Endothelial cell of umbilical vein (primary cell): ENCODE data around the gene PON2. TPM values are rescaled to one million over a fixed set of nuclear protein-coding genes. Genes with fewer than 3 reads are reported as not detected.

Experiments used
- BruUV-seq: library from RNA; stranded (reverse); fragments of 400-500 nt; replicated peaks from 2 replicates; lab custom pipeline; 2021; lab: Mats Ljungman, UMichigan
- CTCF ChIA-PET: fragments of 300-600, 350-600 bp; sonication (Branson Sonifier 250); formaldehyde crosslinking; loops from one replicate; lab custom pipeline; 2021; ENCODE audit warnings: antibody characterized with exemption, inconsistent platforms; lab: Charles Lee
- POLR2A ChIA-PET: fragments of 300-600, 350-600 bp; sonication (Branson Sonifier 250); formaldehyde crosslinking; loops from one replicate; lab custom pipeline; 2021; ENCODE audit warnings: antibody characterized with exemption, inconsistent platforms; lab: Charles Lee
- DNase-seq: peaks from one replicate; pipeline ENCODE4 v3.0.0-alpha.2; 2011; ENCODE audit warnings: low read depth, low spot score
- FAIRE-seq: peaks from 2 replicates; lab custom pipeline; 2011; peaks lifted over from hg19 to GRCh38; lab: Jason Lieb, UNC
- H2AFZ ChIP-seq: 2 replicates; pipeline ENCODE4 v1.6.0; 2012; ENCODE audit warnings: low read depth, low read length, control low read depth, inconsistent platforms
- H3K27ac ChIP-seq: 2 replicates; pipeline ENCODE4 v1.5.1; 2011; ENCODE audit warnings: low read depth, mild to moderate bottlenecking, control low read depth, low read length, moderate library complexity; ENCODE audit not compliant: insufficient read depth
- H3K27me3 ChIP-seq, 2 experiments: 2 replicates each; pipeline versions ENCODE4 v1.6.0 to v1.6.1; 2011; ENCODE audit warnings: low read length in 2 of 2, mixed read lengths in 1 of 2; ENCODE audit not compliant: control insufficient read depth in 2 of 2, insufficient read depth in 2 of 2
- H3K36me3 ChIP-seq, 2 experiments: 2 replicates in 1 of 2; 3 replicates in 1 of 2; pipeline ENCODE4 v1.5.1; 2011; ENCODE audit warnings: low read length in 2 of 2, mild to moderate bottlenecking in 1 of 2, moderate library complexity in 1 of 2; ENCODE audit not compliant: control insufficient read depth in 2 of 2, insufficient read depth in 2 of 2; ENCODE audit errors: extremely low read depth in 1 of 2
- H3K4me1 ChIP-seq: 3 replicates; pipeline ENCODE4 v1.5.1; 2011; ENCODE audit warnings: mild to moderate bottlenecking, low read length; ENCODE audit not compliant: control insufficient read depth, insufficient read depth; ENCODE audit errors: extremely low read depth
- H3K4me2 ChIP-seq: 2 replicates; pipeline ENCODE4 v1.6.1; 2011; ENCODE audit warnings: low read length, control low read depth, mixed read lengths; ENCODE audit not compliant: insufficient read depth
- H3K4me3 ChIP-seq, 3 experiments: fragments of 200-600 bp in 1 of 3; sonication (generic), shearing (Covaris generic) in 1 of 3; replicated peaks in 1 of 3; 2 replicates each; pipeline ENCODE4 v1.5.1; 2011 to 2016; ENCODE audit warnings: control low read depth in 3 of 3, low read length in 3 of 3, mild to moderate bottlenecking in 2 of 3, inconsistent platforms in 1 of 3, low read depth in 1 of 3, moderate library complexity in 1 of 3; ENCODE audit not compliant: insufficient read depth in 1 of 3
- H3K79me2 ChIP-seq: 2 replicates; pipeline ENCODE4 v1.6.0; 2012; ENCODE audit warnings: low read length, inconsistent platforms; ENCODE audit not compliant: control insufficient read depth, insufficient read depth
- H3K9ac ChIP-seq: replicated peaks from 2 replicates; pipeline ENCODE3; 2011; ENCODE audit warnings: low read length, control low read depth; ENCODE audit not compliant: insufficient read depth; ENCODE audit errors: extremely low read depth
- H3K9me1 ChIP-seq: replicated peaks from 3 replicates; pipeline ENCODE4 v1.6.0; 2011; ENCODE audit warnings: mild to moderate bottlenecking, low read length; ENCODE audit not compliant: control insufficient read depth, insufficient read depth; ENCODE audit errors: extremely low read depth
- H3K9me3 ChIP-seq: replicated peaks from 2 replicates; pipeline ENCODE4 v1.5.1; 2012; ENCODE audit warnings: low read length, inconsistent platforms; ENCODE audit not compliant: control insufficient read depth, insufficient read depth
- H4K20me1 ChIP-seq: replicated peaks from 2 replicates; pipeline ENCODE3; 2011; ENCODE audit warnings: mild to moderate bottlenecking, low read length; ENCODE audit not compliant: control insufficient read depth, insufficient read depth; ENCODE audit errors: extremely low read depth
- CTCF ChIP-seq, 2 donors: IDR thresholded peaks; 1 replicate in 1 of 2; 2 replicates in 1 of 2; pipeline ENCODE4 v1.5.1; 2011; ENCODE audit warnings: low read length in 2 of 2, mild to moderate bottlenecking in 2 of 2, moderate library complexity in 2 of 2, control low read depth in 1 of 2, inconsistent platforms in 1 of 2, low read depth in 1 of 2; ENCODE audit not compliant: insufficient read depth in 1 of 2; ENCODE audit errors: extremely low read depth in 1 of 2
- EZH2 ChIP-seq: IDR thresholded peaks from 2 replicates; pipeline ENCODE4 v1.6.1; 2012; ENCODE audit warnings: borderline replicate concordance, low read depth, mild to moderate bottlenecking, moderate library complexity, low read length, inconsistent platforms; ENCODE audit not compliant: severe bottlenecking
- FOS ChIP-seq: IDR thresholded peaks from 2 replicates; pipeline ENCODE4 v1.6.1; 2011; ENCODE audit warnings: mild to moderate bottlenecking, low read length, moderate library complexity, borderline replicate concordance; ENCODE audit not compliant: insufficient read depth
- GATA2 ChIP-seq: IDR thresholded peaks from 2 replicates; pipeline ENCODE4 v1.7.0; 2011; ENCODE audit warnings: low read depth, mild to moderate bottlenecking, moderate library complexity, mixed read lengths, low read length; ENCODE audit not compliant: insufficient read length, insufficient read depth
- JUN ChIP-seq: IDR thresholded peaks from 2 replicates; pipeline ENCODE4 v1.6.1; 2011; ENCODE audit warnings: borderline replicate concordance, low read depth; ENCODE audit not compliant: insufficient read length, insufficient read depth
- MAX ChIP-seq: IDR thresholded peaks from 2 replicates; pipeline ENCODE4 v1.6.1; 2011; ENCODE audit not compliant: insufficient read depth, insufficient read length
- MYC ChIP-seq: IDR thresholded peaks from one replicate; pipeline ENCODE4 v1.6.1; 2011; ENCODE audit warnings: mild to moderate bottlenecking, low read depth, low read length
- POLR2A ChIP-seq: IDR thresholded peaks from 2 replicates; pipeline ENCODE4 v1.6.1; 2012; ENCODE audit warnings: low read depth, mild to moderate bottlenecking, control low read depth, low read length
- POLR2AphosphoS5 ChIP-seq: IDR thresholded peaks from 2 replicates; pipeline ENCODE4 v1.6.1; 2012; ENCODE audit warnings: low read depth, mild to moderate bottlenecking, control low read depth, low read length, moderate library complexity; ENCODE audit not compliant: insufficient read depth
- dilution Hi-C: fragments of 300-500 bp; cut with MboI; formaldehyde crosslinking; loops from one replicate; pipeline ENCODE4 v1.15.0; 2019; ENCODE audit warnings: low sequenced_read_pairs; ENCODE audit not compliant: extremely low pct_ligation_motif_present
- intact Hi-C: fragments of 100-400 bp; cut with micrococcal nuclease; formaldehyde crosslinking; loops from one replicate; pipeline ENCODE4 v1.10.0; 2022
- polyA plus RNA-seq, 4 experiments: library from polyadenylated mRNA; depleted of rRNA in 3 of 4; stranded (reverse) in 3 of 4; unstranded in 1 of 4; fragments of >200 nt; gene quantifications; 2 replicates each; pipeline versions ENCODE4 v1.2.1 to v1.2.3, GENCODE V29; 2011 to 2012; ENCODE audit warnings: missing spikeins in 1 of 4
- total RNA-seq: library from RNA; stranded (reverse); gene quantifications from 2 replicates; pipeline ENCODE4 v1.2.3, GENCODE V29; 2021

PON2 gene
- total and polyA plus RNA-seq, 2 donors (not counting 3 experiments of a cell fraction or from before 2014, with no cell fraction given), result 110 to 125 TPM

- CTCF ChIA-PET, result interaction anchor here (0.8 to 1.6 kb wide), 6 partner anchors 9 to 1039 kb away, joined by 3 to 7 read pairs (median 3); no protein-coding TSS in a partner anchor
- DNase-seq (peak; percentile 71), FAIRE-seq (no peak)
- H3K79me2 ChIP-seq, result peaks cover 30% of the 10 kb centered on the region
- dilution Hi-C loops (no loop called here), intact Hi-C loops (loop anchor here (2.0 to 10.0 kb wide), 2 partner anchors 441 to 733 kb away; no protein-coding TSS in a partner anchor)
- H3K9me3 ChIP-seq, result no peaks in the 10 kb centered on the region
- H3K27ac ChIP-seq, result peak overlapping the region; percentile 78
- POLR2A ChIA-PET, result no interaction called here
- peak overlapping the region; percentile 86 for H3K9ac ChIP-seq
- H4K20me1 ChIP-seq, result no peaks in the 10 kb centered on the region
- no peaks in the 10 kb centered on the region for H3K9me1 ChIP-seq
- H3K36me3 ChIP-seq, result no peaks in the 10 kb centered on the region
- peaks cover 18% of the 10 kb centered on the region for H3K4me1 ChIP-seq
- peak overlapping the region; percentile 85 for H3K4me2 ChIP-seq
- peak overlapping the region; percentile 80 for H2AFZ ChIP-seq
- TSS peak; percentile 57 for BruUV-seq
- H3K4me3 ChIP-seq, result peak overlapping the region; percentile 74 to 97 (median 89)
- no peaks in the 10 kb centered on the region for H3K27me3 ChIP-seq
- TF ChIP-seq MAX (no peak), EZH2 (no peak), CTCF (IDR thresholded peaks at IDR 0.05; ENCODE audit: extremely low read depth in 1 of 2, insufficient read depth in 1 of 2, low read depth in 1 of 2, low read length in 2 of 2) (no peak), GATA2 (no peak), JUN (no peak), MYC (no peak), POLR2A (no peak), FOS (no peak), POLR2AphosphoS5 (no peak)
Observed at GRCh38 chr7:95433952-95434556, 774 bp downstream of the PON2 start.
